ENCODE results near the gene STAT6. TPM values are rescaled to one million over a fixed set of nuclear protein-coding genes. Genes with fewer than 3 reads are reported as not detected.

STAT6 gene
- total and polyA plus RNA-seq, 2 donors (not counting 3 experiments of a cell fraction or from before 2014, with no cell fraction given), result 136 to 147 TPM

DNA sequence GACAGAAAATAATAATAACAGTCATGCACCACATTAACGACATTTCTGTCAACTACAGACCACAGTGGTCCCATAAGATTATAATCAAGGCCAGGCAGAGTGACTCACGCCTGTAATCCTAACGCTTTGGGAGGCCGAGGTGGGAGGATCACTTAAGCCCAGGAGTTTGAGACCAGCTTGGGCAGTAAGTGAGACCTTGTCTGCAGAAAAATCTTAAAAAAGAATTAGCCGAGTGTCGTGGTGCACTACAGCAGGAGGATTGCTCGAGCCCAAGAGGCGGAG is 13.7 kb downstream of the STAT6 start:
- Histone ChIP-seq H3K79me2 (ENCODE audit: control insufficient read depth, insufficient read depth, low read length) (no peaks in the 10 kb centered on the region), H3K4me1 (ENCODE audit: control insufficient read depth, extremely low read depth, insufficient read depth, low read length) (peaks cover 8% of the 10 kb centered on the region), H3K36me3 (ENCODE audit: control insufficient read depth in 2 of 2, extremely low read depth in 1 of 2, insufficient read depth in 2 of 2, low read length in 2 of 2) (peaks cover 4 to 43% of the 10 kb centered on the region in 2 experiments), H3K27me3 (ENCODE audit: control insufficient read depth in 2 of 2, insufficient read depth in 2 of 2, low read length in 2 of 2) (no peaks in the 10 kb centered on the region), H2AFZ (ENCODE audit: low read depth, low read length) (no peak overlapping the region), H4K20me1 (replicated peaks; ENCODE audit: control insufficient read depth, extremely low read depth, insufficient read depth, low read length) (no peaks in the 10 kb centered on the region), H3K9me3 (replicated peaks; ENCODE audit: control insufficient read depth, insufficient read depth, low read length) (no peaks in the 10 kb centered on the region), H3K27ac (ENCODE audit: insufficient read depth, low read depth, low read length) (no peak overlapping the region), H3K4me2 (ENCODE audit: insufficient read depth, low read length) (no peak overlapping the region), H3K9me1 (replicated peaks; ENCODE audit: control insufficient read depth, extremely low read depth, insufficient read depth, low read length) (no peaks in the 10 kb centered on the region), H3K4me3 (replicated peaks in 1 of 3; ENCODE audit: insufficient read depth in 1 of 3, low read depth in 1 of 3, low read length in 3 of 3) (no peak overlapping the region), H3K9ac (replicated peaks; ENCODE audit: extremely low read depth, insufficient read depth, low read length) (no peak overlapping the region)
- POLR2A ChIA-PET, result interaction anchor here (2.2 kb wide), 1 partner anchor 14 kb away, joined by 9 read pairs; the partner anchor contains the start of gene STAT6
- no peak for DNase-seq (ENCODE audit: low read depth, low spot score)
- dilution Hi-C loops (cut with MboI; ENCODE audit: extremely low pct_ligation_motif_present, low sequenced_read_pairs), result no loop called here
- no TSS peak for BruUV-seq (replicated peaks)
- CTCF ChIA-PET, result interaction anchor here (1.5 to 14.4 kb wide), 3 partner anchors 14 to 30 kb away, joined by 3 to 158 read pairs (median 15); partner anchors contain the start of genes LRP1 and STAT6
- FAIRE-seq, result no peak
- no peak for TF ChIP-seq MYC (IDR thresholded peaks at IDR 0.05; ENCODE audit: low read depth, low read length)
- no peak for TF ChIP-seq EZH2 (IDR thresholded peaks at IDR 0.05; ENCODE audit: borderline replicate concordance, low read depth, low read length, severe bottlenecking)
- no peak for TF ChIP-seq FOS (IDR thresholded peaks at IDR 0.05; ENCODE audit: borderline replicate concordance, insufficient read depth, low read length)
- no peak for TF ChIP-seq POLR2AphosphoS5 (IDR thresholded peaks at IDR 0.05; ENCODE audit: insufficient read depth, low read depth, low read length)
- TF ChIP-seq, protein P1, sequence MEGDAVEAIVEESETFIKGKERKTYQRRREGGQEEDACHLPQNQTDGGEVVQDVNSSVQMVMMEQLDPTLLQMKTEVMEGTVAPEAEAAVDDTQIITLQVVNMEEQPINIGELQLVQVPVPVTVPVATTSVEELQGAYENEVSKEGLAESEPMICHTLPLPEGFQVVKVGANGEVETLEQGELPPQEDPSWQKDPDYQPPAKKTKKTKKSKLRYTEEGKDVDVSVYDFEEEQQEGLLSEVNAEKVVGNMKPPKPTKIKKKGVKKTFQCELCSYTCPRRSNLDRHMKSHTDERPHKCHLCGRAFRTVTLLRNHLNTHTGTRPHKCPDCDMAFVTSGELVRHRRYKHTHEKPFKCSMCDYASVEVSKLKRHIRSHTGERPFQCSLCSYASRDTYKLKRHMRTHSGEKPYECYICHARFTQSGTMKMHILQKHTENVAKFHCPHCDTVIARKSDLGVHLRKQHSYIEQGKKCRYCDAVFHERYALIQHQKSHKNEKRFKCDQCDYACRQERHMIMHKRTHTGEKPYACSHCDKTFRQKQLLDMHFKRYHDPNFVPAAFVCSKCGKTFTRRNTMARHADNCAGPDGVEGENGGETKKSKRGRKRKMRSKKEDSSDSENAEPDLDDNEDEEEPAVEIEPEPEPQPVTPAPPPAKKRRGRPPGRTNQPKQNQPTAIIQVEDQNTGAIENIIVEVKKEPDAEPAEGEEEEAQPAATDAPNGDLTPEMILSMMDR (IDR thresholded peaks at IDR 0.05; ENCODE audit: extremely low read depth in 1 of 2, insufficient read depth in 1 of 2, low read depth in 1 of 2, low read length in 2 of 2), result no peak
- no peak for TF ChIP-seq GATA2 (IDR thresholded peaks at IDR 0.05; ENCODE audit: insufficient read depth, insufficient read length, low read depth, low read length)
- TF ChIP-seq POLR2A (IDR thresholded peaks at IDR 0.05; ENCODE audit: low read depth, low read length), result no peak
- no peak for TF ChIP-seq JUN (IDR thresholded peaks at IDR 0.05; ENCODE audit: borderline replicate concordance, insufficient read depth, insufficient read length, low read depth)
- TF ChIP-seq, protein P2, sequence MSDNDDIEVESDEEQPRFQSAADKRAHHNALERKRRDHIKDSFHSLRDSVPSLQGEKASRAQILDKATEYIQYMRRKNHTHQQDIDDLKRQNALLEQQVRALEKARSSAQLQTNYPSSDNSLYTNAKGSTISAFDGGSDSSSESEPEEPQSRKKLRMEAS (IDR thresholded peaks at IDR 0.05; ENCODE audit: insufficient read depth, insufficient read length), result no peak
- intact Hi-C loops (cut with micrococcal nuclease), result no loop called here

Measured in endothelial cell of umbilical vein (primary cell).